NCI-H748 (cell line): Measurements from ENCODE around the gene UAP1L1.
A peak's percentile ranks its signal among the peaks of the same experiment; 100 is the strongest.
"Not testable (repeated sequence)": the region's sequence is repeated elsewhere in the genome, so short reads cannot be mapped to it uniquely, and the experiment has no call there.

ENCODE experiments used
- DNase-seq: peaks from one replicate; lab custom pipeline; 2025; ENCODE audit not compliant: unreplicated experiment; lab: John Stamatoyannopoulos, UW

Gene UAP1L1

GRCh38 chr9:137112564-137113384 lies 35.5 kb downstream of the UAP1L1 start:
- no peak for DNase-seq

GRCh38 chr9:137113385-137114159 lies 36.3 kb downstream of the UAP1L1 start:
- DNase-seq: no peak

- DNase-seq: peak; percentile 54
These were observed 36.9 kb downstream of the UAP1L1 start for GRCh38 chr9:137114220-137114612.

- peak; percentile 60 for DNase-seq
These were observed 37.5 kb downstream of the UAP1L1 start, which contains the start of gene DPP7 for GRCh38 chr9:137114613-137115393. DPP7 (minus strand) TSS chr9:137114733; CDS start chr9:137114713, 20 bp downstream.

- DNase-seq: no peak
These were observed 38.2 kb downstream of the UAP1L1 start for GRCh38 chr9:137115394-137116026.

GRCh38 chr9:137116027-137116507 lies 38.8 kb downstream of the UAP1L1 start:
- no peak for DNase-seq

GRCh38 chr9:137116728-137117127 lies 39.4 kb downstream of the UAP1L1 start:
- DNase-seq: no peak

- no peak for DNase-seq
These were observed 40.0 kb downstream of the UAP1L1 start for GRCh38 chr9:137117269-137117731.

GRCh38 chr9:137118092-137118603 lies 40.8 kb downstream of the UAP1L1 start:
- not testable (repeated sequence) for DNase-seq

- not testable (repeated sequence) for DNase-seq
These were observed 44.8 kb downstream of the UAP1L1 start for GRCh38 chr9:137121927-137122795.

GRCh38 chr9:137122796-137123467 lies 45.6 kb downstream of the UAP1L1 start:
- DNase-seq: not testable (repeated sequence)

- no peak for DNase-seq
These were observed 46.1 kb downstream of the UAP1L1 start for GRCh38 chr9:137123468-137123837.

- not testable (repeated sequence) for DNase-seq
These were observed 46.7 kb downstream of the UAP1L1 start for GRCh38 chr9:137123952-137124462.

- DNase-seq: no peak
These were observed 49.5 kb downstream of the UAP1L1 start for GRCh38 chr9:137126786-137127185.

- no peak for DNase-seq
These were observed 50.2 kb downstream of the UAP1L1 start for GRCh38 chr9:137127301-137128157.

- DNase-seq: no peak
These were observed 51.0 kb downstream of the UAP1L1 start for GRCh38 chr9:137128158-137128861.

- DNase-seq: peak; percentile 34
These were observed 51.6 kb downstream of the UAP1L1 start for GRCh38 chr9:137128862-137129455.
